MM.1S (cell line): ENCODE results near the gene TOR3A.

ENCODE experiments used
- CTCF ChIP-seq: fragments of 300-600 bp; sonication (generic); IDR thresholded peaks from 2 replicates; pipeline ENCODE4 v1.5.1; 2016; ENCODE audit warnings: antibody characterized with exemption, low read length, mixed read lengths
- EZH2 ChIP-seq: fragments of 300-600 bp; sonication (generic); optimal IDR thresholded peaks from 2 replicates; pipeline ENCODE3; 2017; ENCODE audit warnings: low read depth, mild to moderate bottlenecking, antibody characterized with exemption, low read length, mixed read lengths

- TF ChIP-seq CTCF, result no peak
- no peak for TF ChIP-seq EZH2
These were observed 794 bp upstream of the TOR3A start for GRCh38 chr1:179080866-179081686.
